WTC11 (cell line): ENCODE results near the gene DCXR. TPM values are rescaled to one million over a fixed set of nuclear protein-coding genes. Genes with fewer than 3 reads are reported as not detected.

Experiments used
- ATAC-seq: fragments of 200-7000 bp; cut with Tn5 transposase; 2 replicates; pipeline ENCODE4 v1.10.0; 2021; ENCODE audit warnings: mild to moderate bottlenecking, moderate library complexity
- CTCF ChIA-PET: fragments of 300-600 bp; sonication (Branson Sonifier 250); formaldehyde crosslinking; loops from one replicate; lab custom pipeline; 2021; ENCODE audit warnings: antibody characterized with exemption; lab: Charles Lee
- POLR2A ChIA-PET: fragments of 350-600 bp; sonication (Branson Sonifier 250); formaldehyde crosslinking; loops from one replicate; lab custom pipeline; 2021; ENCODE audit warnings: antibody characterized with exemption; lab: Charles Lee
- DNase-seq: peaks from one replicate; pipeline ENCODE4 v3.0.0; 2021; ENCODE audit warnings: low spot score
- H3K27ac Mint-ChIP-seq: 2 replicates; pipeline ENCODE4 v1.8.0; 2021; ENCODE audit warnings: mixed read lengths
- H3K27me3 Mint-ChIP-seq: 2 replicates; pipeline ENCODE4 v1.8.0; 2021; ENCODE audit warnings: low read depth, mild to moderate bottlenecking, moderate library complexity, mixed read lengths
- H3K36me3 Mint-ChIP-seq: 2 replicates; pipeline ENCODE4 v1.8.0; 2021; ENCODE audit warnings: mixed read lengths
- H3K4me1 Mint-ChIP-seq: 2 replicates; pipeline ENCODE4 v1.8.0; 2022; ENCODE audit warnings: mixed read lengths
- H3K4me3 Mint-ChIP-seq: 2 replicates; pipeline ENCODE4 v1.8.0; 2021; ENCODE audit warnings: mild to moderate bottlenecking, moderate library complexity, mixed read lengths
- H3K9me3 Mint-ChIP-seq: 2 replicates; pipeline ENCODE4 v1.8.0; 2021; ENCODE audit warnings: mixed read lengths
- CBFB ChIP-seq: sonication (generic); formaldehyde crosslinking; IDR thresholded peaks from 2 replicates; pipeline ENCODE4 v1.8.1; 2022; ENCODE audit warnings: mild to moderate bottlenecking, low read depth, missing genetic modification reagents
- CREM ChIP-seq: sonication (generic); formaldehyde crosslinking; IDR thresholded peaks from 2 replicates; pipeline ENCODE4 v1.8.1; 2022; ENCODE audit warnings: mild to moderate bottlenecking, missing genetic modification reagents, moderate library complexity
- ELF4 ChIP-seq: sonication (generic); formaldehyde crosslinking; IDR thresholded peaks from 2 replicates; pipeline ENCODE4 v1.8.1; 2022; ENCODE audit warnings: low read depth, mild to moderate bottlenecking, moderate library complexity, missing genetic modification reagents
- EMX1 ChIP-seq: fragments of 250-450 bp; sonication (Bioruptor Pico); IDR thresholded peaks from 2 replicates; pipeline ENCODE4 v1.8.0; 2021; ENCODE audit warnings: mild to moderate bottlenecking
- FOXJ3 ChIP-seq: sonication (generic); formaldehyde crosslinking; IDR thresholded peaks from 2 replicates; pipeline ENCODE4 v1.9.0; 2021; ENCODE audit warnings: missing genetic modification reagents, mild to moderate bottlenecking, borderline replicate concordance
- IRF2 ChIP-seq: sonication (generic); formaldehyde crosslinking; IDR thresholded peaks from 2 replicates; pipeline ENCODE4 v1.8.0; 2022; ENCODE audit warnings: low read depth, missing genetic modification reagents, borderline replicate concordance
- JUN ChIP-seq: sonication (generic); formaldehyde crosslinking; IDR thresholded peaks from 2 replicates; pipeline ENCODE4 v1.8.0; 2023; ENCODE audit warnings: mild to moderate bottlenecking, missing genetic modification reagents
- KAT7 ChIP-seq: sonication (generic); formaldehyde crosslinking; IDR thresholded peaks from 2 replicates; pipeline ENCODE4 v1.8.1; 2023; ENCODE audit warnings: missing genetic modification reagents, mild to moderate bottlenecking, borderline replicate concordance
- SMAD3 ChIP-seq: sonication (generic); formaldehyde crosslinking; IDR thresholded peaks from 2 replicates; pipeline ENCODE4 v1.8.0; 2022; ENCODE audit warnings: missing genetic modification reagents, mild to moderate bottlenecking, borderline replicate concordance
- SMAD4 ChIP-seq: sonication (generic); formaldehyde crosslinking; IDR thresholded peaks from 2 replicates; pipeline ENCODE4 v1.8.0; 2022; ENCODE audit warnings: mild to moderate bottlenecking, missing genetic modification reagents
- SOX15 ChIP-seq: fragments of 250-450 bp; sonication (Bioruptor Pico); IDR thresholded peaks from 2 replicates; pipeline ENCODE4 v1.9.0; 2021; ENCODE audit warnings: mild to moderate bottlenecking
- SP1 ChIP-seq: sonication (generic); formaldehyde crosslinking; conservative IDR thresholded peaks from 2 replicates; pipeline ENCODE4 v1.8.1; 2022; ENCODE audit warnings: missing genetic modification reagents
- TEAD1 ChIP-seq: sonication (generic); formaldehyde crosslinking; IDR thresholded peaks from 2 replicates; pipeline ENCODE4 v1.8.0; 2022; ENCODE audit warnings: mild to moderate bottlenecking, missing genetic modification reagents
- TEAD4 ChIP-seq: sonication (generic); formaldehyde crosslinking; IDR thresholded peaks from 2 replicates; pipeline ENCODE4 v1.8.0; 2022; ENCODE audit warnings: mild to moderate bottlenecking, missing genetic modification reagents
- TP53 ChIP-seq: sonication (generic); formaldehyde crosslinking; IDR thresholded peaks from 2 replicates; pipeline ENCODE4 v1.8.1; 2023; ENCODE audit warnings: mild to moderate bottlenecking, missing genetic modification reagents
- ZNF232 ChIP-seq: sonication (generic); formaldehyde crosslinking; IDR thresholded peaks from 2 replicates; pipeline ENCODE4 v1.8.0; 2022; ENCODE audit warnings: mild to moderate bottlenecking, missing genetic modification reagents
- ZNF263 ChIP-seq: sonication (generic); formaldehyde crosslinking; IDR thresholded peaks from 2 replicates; pipeline ENCODE4 v1.8.1; 2022; ENCODE audit warnings: low read depth, mild to moderate bottlenecking, moderate library complexity, missing genetic modification reagents
- ZNF416 ChIP-seq: fragments of 250-450 bp; sonication (Bioruptor Pico); IDR thresholded peaks from 2 replicates; pipeline ENCODE4 v1.9.0; 2021; ENCODE audit warnings: mild to moderate bottlenecking, inconsistent platforms
- total RNA-seq: library from RNA; stranded (reverse); gene quantifications from 3 replicates; pipeline ENCODE4 v1.2.3, GENCODE V29; 2021
- TF ChIP-seq, protein P1 (sequence below): sonication (generic); formaldehyde crosslinking; IDR thresholded peaks from 2 replicates; pipeline ENCODE4 v1.8.1; 2023; ENCODE audit warnings: mild to moderate bottlenecking, missing genetic modification reagents
- TF ChIP-seq, protein P2 (sequence below): fragments of 250-450 bp; sonication (Bioruptor Pico); IDR thresholded peaks from 2 replicates; pipeline ENCODE4 v1.9.0; 2021; ENCODE audit warnings: moderate library complexity, mild to moderate bottlenecking, inconsistent platforms, borderline replicate concordance
- TF ChIP-seq, protein P3 (sequence below): fragments of 250-450 bp; sonication (Bioruptor Pico); IDR thresholded peaks from 2 replicates; pipeline ENCODE4 v1.9.0; 2021; ENCODE audit warnings: mild to moderate bottlenecking
- TF ChIP-seq, protein P4 (sequence below): sonication (generic); formaldehyde crosslinking; IDR thresholded peaks from 2 replicates; pipeline ENCODE4 v1.8.0; 2023; ENCODE audit warnings: mild to moderate bottlenecking, missing genetic modification reagents
- TF ChIP-seq, protein P5 (sequence below): sonication (generic); formaldehyde crosslinking; IDR thresholded peaks from 2 replicates; pipeline ENCODE4 v1.8.0; 2023; ENCODE audit warnings: missing genetic modification reagents
- TF ChIP-seq, protein P6 (sequence below): sonication (generic); formaldehyde crosslinking; IDR thresholded peaks from 2 replicates; pipeline ENCODE4 v1.8.0; 2022; ENCODE audit warnings: mild to moderate bottlenecking, missing genetic modification reagents
- TF ChIP-seq, protein P7 (sequence below): sonication (generic); formaldehyde crosslinking; IDR thresholded peaks from 2 replicates; pipeline ENCODE4 v1.8.1; 2023; ENCODE audit warnings: mild to moderate bottlenecking, missing genetic modification reagents, moderate library complexity
- TF ChIP-seq, protein P8 (sequence below): fragments of 250-450 bp; sonication (Bioruptor Pico); IDR thresholded peaks from 2 replicates; pipeline ENCODE4 v1.8.0; 2021; ENCODE audit warnings: mild to moderate bottlenecking

Gene DCXR
- total RNA-seq, 1 experiment from 2014 or later = 130 TPM

DNA sequence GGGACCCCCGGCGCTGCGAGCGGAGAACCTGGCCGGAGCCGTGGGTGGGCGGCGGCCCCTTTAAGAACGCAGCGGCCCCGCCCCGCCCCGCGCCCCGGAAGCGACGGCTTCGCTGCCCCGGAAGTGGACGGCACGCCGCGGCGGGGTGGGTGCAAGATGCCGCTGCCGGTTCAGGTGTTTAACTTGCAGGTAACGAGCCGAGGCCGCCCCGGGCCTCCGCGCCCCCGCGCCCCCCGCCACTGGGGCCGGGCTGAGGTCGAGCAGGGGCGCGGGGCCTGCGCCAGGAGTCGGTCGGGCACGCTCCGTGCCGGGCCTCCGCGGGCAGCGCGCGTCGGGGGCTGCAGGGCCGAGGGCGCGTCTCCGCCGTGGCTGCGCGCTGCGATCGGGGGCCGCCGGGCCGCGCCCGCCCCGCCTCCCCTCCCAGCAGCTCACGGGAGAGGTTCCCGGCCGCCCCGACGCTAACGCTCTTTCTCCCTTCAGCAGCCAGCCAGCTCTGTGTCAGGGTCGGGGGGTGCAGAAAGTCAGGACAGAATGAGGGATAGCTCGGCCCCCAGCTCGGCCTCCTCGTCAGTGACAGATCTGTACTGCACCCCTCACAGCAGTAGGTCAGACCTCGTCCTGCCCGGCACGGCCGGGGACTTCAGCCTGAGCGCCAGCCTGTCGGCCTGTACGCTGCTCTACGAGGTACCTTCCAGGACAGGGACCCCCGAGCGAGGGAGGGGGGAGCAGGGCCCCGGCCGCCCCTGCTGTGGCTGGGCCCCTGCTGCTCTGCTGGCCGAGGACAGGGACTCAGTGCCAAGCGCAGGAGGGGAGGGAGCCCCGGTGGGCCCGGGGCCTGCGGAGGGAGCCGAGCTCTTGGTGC lies 14.5 kb upstream of the DCXR start, which contains the start of the genes GPS1 and RFNG:
GPS1 (plus strand) TSS at position 123 of the 862 bp plus-strand sequence; CDS start at position 157, 34 bp downstream.
RFNG (minus strand) TSS at position 36 of the 862 bp plus-strand sequence. CDS start 45 bp downstream, outside the sequence.
- peaks cover 4% of the 10 kb centered on the region for H3K4me1 Mint-ChIP-seq
- DNase-seq = peak; percentile 71
- H3K36me3 Mint-ChIP-seq = peaks cover 13% of the 10 kb centered on the region; the same call in 1 of the 2 replicates
- H3K27ac Mint-ChIP-seq = peak within 1 kb of the TSS; percentile 79
- ChIA-PET POLR2A (interaction anchor here (0.5 to 1.8 kb wide), 3 partner anchors 15 to 341 kb away, joined by 4 to 6 read pairs (median 5); partner anchors contain the start of gene DCXR), CTCF (interaction anchor here (0.5 to 5.8 kb wide), 5 partner anchors 14 to 665 kb away, joined by 3 to 31 read pairs (median 3); partner anchors contain the start of genes DCXR, FASN, FN3KRP and RAC3)
- H3K4me3 Mint-ChIP-seq = peak within 1 kb of the TSS; percentile 89
- H3K27me3 Mint-ChIP-seq = no peaks in the 10 kb centered on the region
- no peaks in the 10 kb centered on the region for H3K9me3 Mint-ChIP-seq
- ATAC-seq = peak; percentile 63
- TF ChIP-seq SMAD4 (CRISPR knock-in tag) (no peak), CREM (CRISPR knock-in tag) (peak; percentile 57; the same call in 1 of the 2 replicates), JUN (CRISPR knock-in tag) (no peak), ZNF232 (CRISPR knock-in tag) (no peak), IRF2 (CRISPR knock-in tag) (no peak), ELF4 (no peak), ZNF263 (CRISPR knock-in tag) (no peak), ZNF416 (CRISPR knock-in tag) (no peak), FOXJ3 (CRISPR knock-in tag) (no peak), SMAD3 (CRISPR knock-in tag) (no peak), TEAD1 (CRISPR knock-in tag) (peak; percentile 36; the same call in 1 of the 2 replicates), TP53 (CRISPR knock-in tag) (no peak), KAT7 (CRISPR knock-in tag) (no peak; the same call in 1 of the 2 replicates), EMX1 (no peak), SOX15 (CRISPR knock-in tag) (no peak), CBFB (CRISPR knock-in tag) (no peak), SP1 (CRISPR knock-in tag) (peak; percentile 87), TEAD4 (CRISPR knock-in tag) (no peak)
- TF ChIP-seq, protein P1, sequence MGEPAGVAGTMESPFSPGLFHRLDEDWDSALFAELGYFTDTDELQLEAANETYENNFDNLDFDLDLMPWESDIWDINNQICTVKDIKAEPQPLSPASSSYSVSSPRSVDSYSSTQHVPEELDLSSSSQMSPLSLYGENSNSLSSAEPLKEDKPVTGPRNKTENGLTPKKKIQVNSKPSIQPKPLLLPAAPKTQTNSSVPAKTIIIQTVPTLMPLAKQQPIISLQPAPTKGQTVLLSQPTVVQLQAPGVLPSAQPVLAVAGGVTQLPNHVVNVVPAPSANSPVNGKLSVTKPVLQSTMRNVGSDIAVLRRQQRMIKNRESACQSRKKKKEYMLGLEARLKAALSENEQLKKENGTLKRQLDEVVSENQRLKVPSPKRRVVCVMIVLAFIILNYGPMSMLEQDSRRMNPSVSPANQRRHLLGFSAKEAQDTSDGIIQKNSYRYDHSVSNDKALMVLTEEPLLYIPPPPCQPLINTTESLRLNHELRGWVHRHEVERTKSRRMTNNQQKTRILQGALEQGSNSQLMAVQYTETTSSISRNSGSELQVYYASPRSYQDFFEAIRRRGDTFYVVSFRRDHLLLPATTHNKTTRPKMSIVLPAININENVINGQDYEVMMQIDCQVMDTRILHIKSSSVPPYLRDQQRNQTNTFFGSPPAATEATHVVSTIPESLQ (CRISPR knock-in tag) = no peak
- TF ChIP-seq, protein P2, sequence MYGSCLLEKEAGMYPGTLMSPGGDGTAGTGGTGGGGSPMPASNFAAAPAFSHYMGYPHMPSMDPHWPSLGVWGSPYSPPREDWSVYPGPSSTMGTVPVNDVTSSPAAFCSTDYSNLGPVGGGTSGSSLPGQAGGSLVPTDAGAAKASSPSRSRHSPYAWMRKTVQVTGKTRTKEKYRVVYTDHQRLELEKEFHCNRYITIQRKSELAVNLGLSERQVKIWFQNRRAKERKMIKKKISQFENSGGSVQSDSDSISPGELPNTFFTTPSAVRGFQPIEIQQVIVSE (CRISPR knock-in tag) = no peak
- TF ChIP-seq, protein P3, sequence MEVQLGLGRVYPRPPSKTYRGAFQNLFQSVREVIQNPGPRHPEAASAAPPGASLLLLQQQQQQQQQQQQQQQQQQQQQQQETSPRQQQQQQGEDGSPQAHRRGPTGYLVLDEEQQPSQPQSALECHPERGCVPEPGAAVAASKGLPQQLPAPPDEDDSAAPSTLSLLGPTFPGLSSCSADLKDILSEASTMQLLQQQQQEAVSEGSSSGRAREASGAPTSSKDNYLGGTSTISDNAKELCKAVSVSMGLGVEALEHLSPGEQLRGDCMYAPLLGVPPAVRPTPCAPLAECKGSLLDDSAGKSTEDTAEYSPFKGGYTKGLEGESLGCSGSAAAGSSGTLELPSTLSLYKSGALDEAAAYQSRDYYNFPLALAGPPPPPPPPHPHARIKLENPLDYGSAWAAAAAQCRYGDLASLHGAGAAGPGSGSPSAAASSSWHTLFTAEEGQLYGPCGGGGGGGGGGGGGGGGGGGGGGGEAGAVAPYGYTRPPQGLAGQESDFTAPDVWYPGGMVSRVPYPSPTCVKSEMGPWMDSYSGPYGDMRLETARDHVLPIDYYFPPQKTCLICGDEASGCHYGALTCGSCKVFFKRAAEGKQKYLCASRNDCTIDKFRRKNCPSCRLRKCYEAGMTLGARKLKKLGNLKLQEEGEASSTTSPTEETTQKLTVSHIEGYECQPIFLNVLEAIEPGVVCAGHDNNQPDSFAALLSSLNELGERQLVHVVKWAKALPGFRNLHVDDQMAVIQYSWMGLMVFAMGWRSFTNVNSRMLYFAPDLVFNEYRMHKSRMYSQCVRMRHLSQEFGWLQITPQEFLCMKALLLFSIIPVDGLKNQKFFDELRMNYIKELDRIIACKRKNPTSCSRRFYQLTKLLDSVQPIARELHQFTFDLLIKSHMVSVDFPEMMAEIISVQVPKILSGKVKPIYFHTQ = no peak
- TF ChIP-seq, protein P4, sequence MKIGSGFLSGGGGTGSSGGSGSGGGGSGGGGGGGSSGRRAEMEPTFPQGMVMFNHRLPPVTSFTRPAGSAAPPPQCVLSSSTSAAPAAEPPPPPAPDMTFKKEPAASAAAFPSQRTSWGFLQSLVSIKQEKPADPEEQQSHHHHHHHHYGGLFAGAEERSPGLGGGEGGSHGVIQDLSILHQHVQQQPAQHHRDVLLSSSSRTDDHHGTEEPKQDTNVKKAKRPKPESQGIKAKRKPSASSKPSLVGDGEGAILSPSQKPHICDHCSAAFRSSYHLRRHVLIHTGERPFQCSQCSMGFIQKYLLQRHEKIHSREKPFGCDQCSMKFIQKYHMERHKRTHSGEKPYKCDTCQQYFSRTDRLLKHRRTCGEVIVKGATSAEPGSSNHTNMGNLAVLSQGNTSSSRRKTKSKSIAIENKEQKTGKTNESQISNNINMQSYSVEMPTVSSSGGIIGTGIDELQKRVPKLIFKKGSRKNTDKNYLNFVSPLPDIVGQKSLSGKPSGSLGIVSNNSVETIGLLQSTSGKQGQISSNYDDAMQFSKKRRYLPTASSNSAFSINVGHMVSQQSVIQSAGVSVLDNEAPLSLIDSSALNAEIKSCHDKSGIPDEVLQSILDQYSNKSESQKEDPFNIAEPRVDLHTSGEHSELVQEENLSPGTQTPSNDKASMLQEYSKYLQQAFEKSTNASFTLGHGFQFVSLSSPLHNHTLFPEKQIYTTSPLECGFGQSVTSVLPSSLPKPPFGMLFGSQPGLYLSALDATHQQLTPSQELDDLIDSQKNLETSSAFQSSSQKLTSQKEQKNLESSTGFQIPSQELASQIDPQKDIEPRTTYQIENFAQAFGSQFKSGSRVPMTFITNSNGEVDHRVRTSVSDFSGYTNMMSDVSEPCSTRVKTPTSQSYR (CRISPR knock-in tag) = no peak
- TF ChIP-seq, protein P5, sequence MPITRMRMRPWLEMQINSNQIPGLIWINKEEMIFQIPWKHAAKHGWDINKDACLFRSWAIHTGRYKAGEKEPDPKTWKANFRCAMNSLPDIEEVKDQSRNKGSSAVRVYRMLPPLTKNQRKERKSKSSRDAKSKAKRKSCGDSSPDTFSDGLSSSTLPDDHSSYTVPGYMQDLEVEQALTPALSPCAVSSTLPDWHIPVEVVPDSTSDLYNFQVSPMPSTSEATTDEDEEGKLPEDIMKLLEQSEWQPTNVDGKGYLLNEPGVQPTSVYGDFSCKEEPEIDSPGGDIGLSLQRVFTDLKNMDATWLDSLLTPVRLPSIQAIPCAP = no peak
- TF ChIP-seq, protein P6, sequence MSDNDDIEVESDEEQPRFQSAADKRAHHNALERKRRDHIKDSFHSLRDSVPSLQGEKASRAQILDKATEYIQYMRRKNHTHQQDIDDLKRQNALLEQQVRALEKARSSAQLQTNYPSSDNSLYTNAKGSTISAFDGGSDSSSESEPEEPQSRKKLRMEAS (CRISPR knock-in tag) = no peak
- TF ChIP-seq, protein P7, sequence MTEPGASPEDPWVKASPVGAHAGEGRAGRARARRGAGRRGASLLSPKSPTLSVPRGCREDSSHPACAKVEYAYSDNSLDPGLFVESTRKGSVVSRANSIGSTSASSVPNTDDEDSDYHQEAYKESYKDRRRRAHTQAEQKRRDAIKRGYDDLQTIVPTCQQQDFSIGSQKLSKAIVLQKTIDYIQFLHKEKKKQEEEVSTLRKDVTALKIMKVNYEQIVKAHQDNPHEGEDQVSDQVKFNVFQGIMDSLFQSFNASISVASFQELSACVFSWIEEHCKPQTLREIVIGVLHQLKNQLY (CRISPR knock-in tag) = no peak
- TF ChIP-seq, protein P8, sequence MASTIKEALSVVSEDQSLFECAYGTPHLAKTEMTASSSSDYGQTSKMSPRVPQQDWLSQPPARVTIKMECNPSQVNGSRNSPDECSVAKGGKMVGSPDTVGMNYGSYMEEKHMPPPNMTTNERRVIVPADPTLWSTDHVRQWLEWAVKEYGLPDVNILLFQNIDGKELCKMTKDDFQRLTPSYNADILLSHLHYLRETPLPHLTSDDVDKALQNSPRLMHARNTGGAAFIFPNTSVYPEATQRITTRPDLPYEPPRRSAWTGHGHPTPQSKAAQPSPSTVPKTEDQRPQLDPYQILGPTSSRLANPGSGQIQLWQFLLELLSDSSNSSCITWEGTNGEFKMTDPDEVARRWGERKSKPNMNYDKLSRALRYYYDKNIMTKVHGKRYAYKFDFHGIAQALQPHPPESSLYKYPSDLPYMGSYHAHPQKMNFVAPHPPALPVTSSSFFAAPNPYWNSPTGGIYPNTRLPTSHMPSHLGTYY = no peak
